Stimulated activated naive CD8-positive, alpha-beta T cell treated with anti-CD3 and anti-CD28 coated beads, Interleukin-15, Interleukin-2, amounts not matched to agents 100 U/mL and 50 U/mL, for 24 hours (primary cell): ENCODE data around the gene ADAMTS5.

Experiments used
- ATAC-seq: fragments of 150-1000 bp; cut with Tn5 transposase; one replicate; pipeline ENCODE4 v1.10.0; 2021
- DNase-seq: peaks from one replicate; pipeline ENCODE4 v3.0.0; 2021

The ADAMTS5 gene

GRCh38 chr21:26948194-26948593, 18.7 kb downstream of the ADAMTS5 start:
- ATAC-seq (no peak), DNase-seq (no peak)

GRCh38 chr21:26946744-26947446, 20.0 kb downstream of the ADAMTS5 start:
- ATAC-seq (no peak), DNase-seq (no peak)

- DNase-seq, result no peak
- ATAC-seq, result no peak
Observed at GRCh38 chr21:26945916-26946675, 20.8 kb downstream of the ADAMTS5 start.

DNA sequence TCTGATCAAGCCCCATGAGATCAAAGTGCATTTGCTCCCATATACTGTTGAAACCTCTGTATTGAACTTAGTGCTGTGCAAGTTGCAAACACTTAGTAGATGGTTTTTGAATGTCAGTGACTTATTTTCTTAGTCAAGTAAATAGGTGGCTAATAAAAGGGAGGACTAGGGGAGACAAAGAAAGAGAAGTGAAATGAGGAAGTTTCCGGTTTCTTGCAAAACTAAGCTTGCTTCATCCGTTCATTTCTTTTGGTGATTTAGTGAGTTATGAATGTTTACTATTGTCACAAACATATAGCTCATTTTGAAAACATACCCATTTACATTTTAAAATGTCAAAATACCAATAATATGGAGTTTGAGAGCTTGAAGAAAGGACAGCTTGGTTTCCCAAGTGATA, 23.0 kb downstream of the ADAMTS5 start:
- ATAC-seq, result no peak
- DNase-seq, result no peak

DNA sequence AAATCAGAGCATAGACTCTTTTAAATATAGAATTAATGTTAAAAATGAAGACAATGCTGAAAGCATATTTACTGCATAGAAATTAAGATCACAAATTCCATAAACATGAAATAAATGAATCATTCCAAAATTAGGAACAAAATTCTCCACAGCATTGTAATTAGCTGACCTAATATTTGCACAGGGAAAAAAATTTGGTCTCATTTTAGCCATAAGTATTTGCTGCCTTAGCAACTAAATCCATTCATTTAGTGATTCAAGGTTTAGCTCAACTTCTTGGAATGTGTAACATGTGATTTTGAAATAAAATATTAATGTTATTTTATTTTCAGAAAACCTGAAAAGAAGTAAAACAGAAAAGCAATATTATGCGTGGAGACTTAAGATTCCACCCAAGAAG, 25.5 kb downstream of the ADAMTS5 start:
- DNase-seq (no peak), ATAC-seq (no peak)

DNA sequence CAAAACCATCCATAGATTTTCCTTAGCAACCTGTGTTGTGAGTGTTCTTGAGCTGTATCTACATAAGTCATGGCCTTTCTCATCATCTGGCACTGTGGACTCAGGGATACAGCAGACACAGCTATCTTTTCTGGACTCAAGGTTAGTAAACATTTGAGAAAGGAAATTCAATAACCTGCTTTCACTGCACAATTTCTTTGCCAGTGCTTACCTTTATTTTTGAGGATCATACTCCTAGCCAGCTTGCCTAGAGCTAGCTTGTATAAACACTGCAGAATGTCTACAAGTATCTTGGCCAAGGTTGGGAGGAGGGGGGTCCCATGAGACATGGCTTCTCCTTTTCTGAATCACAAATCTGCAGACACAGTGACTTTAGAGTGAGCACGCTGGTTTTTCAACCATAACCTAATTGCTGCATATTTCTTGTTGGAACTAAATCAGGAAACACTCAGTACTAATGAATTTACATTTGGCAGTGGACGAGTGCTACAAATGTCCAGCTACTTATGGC, 27.2 kb downstream of the ADAMTS5 start:
- DNase-seq, result no peak

DNA sequence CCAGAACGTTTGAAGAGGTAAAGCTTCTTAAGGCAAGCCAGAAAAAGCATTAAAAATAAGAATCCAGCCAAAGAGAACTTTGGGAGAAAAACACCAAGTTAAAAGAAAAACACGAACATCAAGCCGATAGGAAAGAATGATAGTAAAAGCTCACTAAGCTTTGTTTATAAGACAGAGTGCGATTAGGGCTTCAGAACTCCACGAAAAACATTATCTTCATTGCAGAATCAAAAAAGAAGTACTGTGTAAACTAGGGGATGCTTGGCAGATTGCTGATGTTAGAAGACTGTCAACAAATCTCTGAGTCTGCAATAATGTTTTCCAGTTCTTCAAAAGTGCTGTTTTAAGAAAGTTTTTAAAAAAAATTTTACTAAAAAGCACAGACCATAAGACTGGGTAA, 30.2 kb downstream of the ADAMTS5 start:
- no peak for ATAC-seq
- DNase-seq, result no peak

More for the DNA sequence above, 27.2 kb downstream of the ADAMTS5 start:
- ATAC-seq, result no peak

- no peak for ATAC-seq
- no peak for DNase-seq
Observed at GRCh38 chr21:26935977-26936376, 30.9 kb downstream of the ADAMTS5 start.

- no peak for ATAC-seq
- DNase-seq, result no peak
Observed at GRCh38 chr21:26934383-26934782, 32.5 kb downstream of the ADAMTS5 start.

DNA sequence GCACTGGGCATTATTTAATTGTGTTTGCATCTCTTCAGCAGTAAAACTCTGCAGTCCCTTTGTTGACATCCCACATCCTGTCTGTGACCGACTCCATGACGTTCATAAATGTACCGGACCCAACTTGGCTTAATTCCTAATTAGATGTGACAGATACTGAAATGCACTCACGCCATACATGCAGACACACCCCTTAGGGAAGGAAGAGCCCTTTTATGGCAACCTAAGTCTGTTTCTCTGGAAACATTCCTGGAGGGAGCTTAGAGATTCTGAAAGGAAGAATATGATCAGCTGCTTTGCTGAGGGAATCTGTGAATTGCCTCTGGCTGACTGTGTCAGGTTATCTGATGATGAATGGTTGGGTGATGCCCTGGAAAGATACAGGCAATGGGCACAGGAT, 33.4 kb downstream of the ADAMTS5 start:
- DNase-seq (no peak), ATAC-seq (no peak)

DNA sequence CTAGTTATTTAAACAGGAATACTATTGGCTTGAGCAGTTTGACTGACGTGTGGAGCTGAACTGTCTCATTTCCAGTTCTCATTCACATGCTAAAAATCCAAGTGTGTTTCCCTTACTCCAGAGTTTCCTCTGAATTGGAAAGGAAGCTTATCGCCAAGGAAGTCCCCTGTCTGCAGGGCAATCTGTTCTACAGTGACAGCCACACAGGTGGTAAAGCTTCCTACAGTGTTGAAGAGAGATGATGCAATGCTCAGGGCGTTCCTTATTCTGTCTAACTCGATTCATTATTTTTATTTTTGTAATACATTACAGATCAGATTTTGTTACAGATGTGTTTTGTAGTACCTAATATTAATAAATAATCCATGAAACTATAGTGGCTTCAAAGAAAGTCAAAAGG, 41.3 kb downstream of the ADAMTS5 start:
- no peak for ATAC-seq

GRCh38 chr21:26925122-26925521, 41.8 kb downstream of the ADAMTS5 start:
- no peak for DNase-seq
- no peak for ATAC-seq

More for the DNA sequence above, 41.3 kb downstream of the ADAMTS5 start:
- no peak for DNase-seq

GRCh38 chr21:26923986-26924385, 42.9 kb downstream of the ADAMTS5 start:
- no peak for ATAC-seq
- no peak for DNase-seq

DNA sequence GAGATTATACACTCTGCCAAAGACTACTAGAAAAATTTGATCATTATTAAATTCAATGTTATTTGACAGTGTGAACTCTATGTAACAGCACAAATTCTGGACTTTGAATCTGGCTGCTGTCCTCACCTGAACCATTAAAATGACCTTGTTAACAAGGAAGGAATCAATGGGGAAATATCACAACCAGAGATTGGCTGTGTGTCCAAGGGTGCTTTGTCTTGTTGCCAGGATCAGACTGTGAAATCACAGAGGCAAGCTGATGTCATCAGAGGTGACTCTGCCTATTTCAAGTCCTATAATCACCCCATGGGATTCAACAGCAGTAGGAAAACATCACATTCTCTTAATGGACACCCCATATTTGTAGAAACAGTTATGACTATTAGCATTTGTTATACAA, 46.8 kb downstream of the ADAMTS5 start:
- DNase-seq (no peak), ATAC-seq (no peak)

DNA sequence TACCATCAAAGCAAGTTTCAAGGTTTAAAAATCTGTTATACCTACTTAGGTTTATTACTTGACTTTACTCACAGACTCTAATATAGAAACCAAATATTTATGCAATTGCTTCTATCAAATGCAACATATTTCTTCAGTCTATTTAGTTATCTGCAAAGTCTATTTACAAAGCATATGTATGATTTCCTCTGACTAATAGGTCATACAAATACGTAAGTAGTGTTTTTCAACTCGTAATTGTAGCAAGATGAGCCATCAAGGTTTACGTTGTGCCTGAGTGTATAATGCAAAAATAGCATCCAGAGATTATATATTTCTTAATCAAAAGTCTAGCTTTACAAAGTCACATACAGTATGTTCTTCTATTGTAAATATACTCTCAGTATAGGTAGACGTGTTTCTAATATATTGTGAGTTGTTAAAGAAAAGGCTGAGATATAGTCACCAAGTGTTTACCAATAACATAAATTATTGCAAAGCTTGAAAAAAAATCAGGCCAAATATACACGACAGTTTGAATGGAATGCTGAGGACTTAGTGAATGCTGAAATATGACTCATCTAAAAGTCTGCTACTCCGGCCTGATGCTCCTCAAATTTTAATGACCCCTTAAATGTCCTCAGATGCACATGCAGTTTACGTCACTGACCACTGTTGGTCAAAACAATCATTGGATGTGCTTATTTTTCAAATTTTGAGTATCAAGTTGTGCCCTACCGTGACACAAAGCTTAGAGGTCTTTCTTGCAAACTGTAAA, 48.4 kb downstream of the ADAMTS5 start:
- ATAC-seq, result no peak
- DNase-seq, result no peak

- ATAC-seq (no peak), DNase-seq (no peak)
Observed at GRCh38 chr21:26916799-26917198, 50.1 kb downstream of the ADAMTS5 start.

GRCh38 chr21:26914557-26914956, 52.3 kb downstream of the ADAMTS5 start:
- DNase-seq (no peak), ATAC-seq (no peak)

DNA sequence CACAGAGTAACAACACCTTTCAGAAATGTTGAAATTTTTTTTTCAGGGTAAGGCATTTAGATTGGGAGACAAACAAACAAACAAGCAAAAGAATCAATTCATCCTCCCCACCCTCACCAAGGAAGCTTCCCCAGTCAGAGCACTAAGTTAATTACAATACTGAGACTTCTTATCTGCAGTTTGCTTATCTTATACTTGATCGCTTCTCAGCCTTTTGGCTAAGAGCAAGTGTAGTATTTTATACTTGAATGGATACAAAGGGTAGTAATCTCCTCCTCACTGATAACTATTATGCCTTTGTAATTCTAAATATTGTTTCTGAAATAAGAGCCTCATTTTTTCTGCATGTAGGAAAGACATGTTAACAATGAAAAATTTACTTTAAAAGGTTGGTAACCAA, 54.4 kb downstream of the ADAMTS5 start:
- no peak for DNase-seq
- ATAC-seq, result no peak

- no peak for DNase-seq
- no peak for ATAC-seq
Observed at GRCh38 chr21:26909972-26910371, 56.9 kb downstream of the ADAMTS5 start.

DNA sequence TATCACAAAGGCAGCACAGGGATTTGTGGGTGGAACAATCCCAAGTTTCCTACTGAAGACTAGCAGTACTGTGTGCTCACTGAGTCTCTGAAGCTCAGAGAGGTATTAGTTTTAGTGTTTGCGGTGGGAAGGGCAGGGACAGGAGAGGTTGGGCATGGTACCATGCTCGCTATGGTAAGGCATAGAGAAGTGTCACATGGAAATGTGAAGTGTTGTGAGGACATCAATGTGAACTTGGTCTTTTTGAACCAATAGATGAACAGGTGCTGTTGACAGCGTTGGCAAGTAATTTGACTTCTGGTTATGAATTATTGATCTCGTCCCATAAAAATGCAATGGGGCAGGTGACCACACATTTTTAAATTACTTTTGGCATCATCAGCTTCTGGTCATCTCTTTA, 65.9 kb downstream of the ADAMTS5 start:
- ATAC-seq, result no peak
- DNase-seq, result no peak

DNA sequence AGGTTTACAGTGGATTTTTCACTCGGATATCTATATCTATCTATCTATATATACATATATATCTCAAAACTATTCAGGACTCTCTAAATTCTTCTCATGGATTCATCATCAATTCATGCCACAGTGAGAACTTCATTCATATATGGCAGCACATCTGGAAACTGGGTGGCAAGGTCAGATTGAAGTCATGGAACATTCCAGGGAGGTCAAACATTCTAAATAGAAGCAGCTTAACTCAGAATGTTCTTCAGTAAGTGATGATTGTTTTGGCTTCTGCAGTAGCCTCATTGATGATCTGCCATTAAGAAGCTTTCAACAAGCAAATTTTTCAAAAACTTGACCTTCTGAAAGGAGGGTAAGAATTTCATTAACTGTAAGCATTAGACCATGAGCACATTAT, 74.7 kb downstream of the ADAMTS5 start:
- no peak for DNase-seq
- ATAC-seq, result no peak

DNA sequence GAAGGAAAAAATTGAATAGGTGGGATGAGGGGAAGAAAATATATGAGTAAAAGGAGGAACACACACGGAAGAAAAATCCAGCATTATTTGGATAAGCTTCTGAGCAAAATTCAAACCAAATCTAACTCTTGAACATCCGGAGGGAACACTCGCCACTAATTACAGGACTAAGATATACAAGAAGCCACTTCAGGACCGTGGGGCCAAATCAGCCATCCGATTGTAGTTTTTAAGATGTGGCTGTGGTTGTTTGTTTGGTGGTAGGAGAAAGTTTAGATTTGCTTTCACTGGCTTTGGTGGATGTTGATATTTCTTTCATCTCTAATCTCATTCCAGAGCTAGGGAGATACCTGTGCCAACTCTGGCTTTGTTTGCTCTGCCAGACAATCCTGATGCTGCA, 78.0 kb downstream of the ADAMTS5 start:
- ATAC-seq, result no peak
- DNase-seq, result no peak

- DNase-seq (no peak), ATAC-seq (no peak)
Observed at GRCh38 chr21:26888256-26888655, 78.6 kb downstream of the ADAMTS5 start.
